Stomach (tissue), 9 donors: ENCODE measurements around the gene HIGD2A. TPM values are rescaled to one million over a fixed set of nuclear protein-coding genes. Genes with fewer than 3 reads are reported as not detected.
A peak's percentile ranks its signal among the peaks of the same experiment; 100 is the strongest.

Experiments used
- DNase-seq, 2 donors: peaks; one replicate each; pipeline versions ENCODE4 v3.0.0 to v3.0.0-alpha.2; 2013 to 2019
- H3K27ac ChIP-seq, 5 donors: fragments of 200-600 bp in 4 of 5; sonication (generic) in 4 of 5; one replicate each; pipeline ENCODE4 v1.5.1; 2013 to 2019; ENCODE audit warnings: mild to moderate bottlenecking in 1 of 5, moderate library complexity in 1 of 5
- H3K27me3 ChIP-seq, 3 donors: fragments of 200-600 bp; sonication (generic); one replicate each; pipeline ENCODE4 v1.5.1; 2017 to 2019; ENCODE audit warnings: mixed run types in 1 of 3
- H3K36me3 ChIP-seq, 4 donors: fragments of 200-600 bp; sonication (generic); 1 replicate in 3 of 4; 2 replicates in 1 of 4; pipeline ENCODE4 v1.5.1; 2016 to 2019
- H3K4me1 ChIP-seq, 4 donors: fragments of 200-600 bp; sonication (generic); one replicate each; pipeline ENCODE4 v1.5.1; 2016 to 2019
- H3K4me3 ChIP-seq, 4 donors: fragments of 200-600 bp; sonication (generic) in 3 of 4; one replicate each; pipeline ENCODE4 v1.5.1; 2016 to 2019; ENCODE audit warnings: mild to moderate bottlenecking in 1 of 4
- H3K9me3 ChIP-seq, 4 donors: fragments of 200-600 bp; sonication (generic); one replicate each; pipeline ENCODE4 v1.5.1; 2016 to 2019
- EP300 ChIP-seq: sonication (generic); formaldehyde crosslinking; IDR thresholded peaks from one replicate; pipeline ENCODE4 v1.6.1; 2017; ENCODE audit warnings: antibody characterized with exemption
- POLR2A ChIP-seq, 4 donors: fragments of 450-650 bp; IDR thresholded peaks; one replicate each; pipeline ENCODE4 v1.6.1; 2016; ENCODE audit warnings: antibody characterized with exemption in 4 of 4, control low read depth in 2 of 4, mild to moderate bottlenecking in 1 of 4, moderate library complexity in 1 of 4
- POLR2AphosphoS5 ChIP-seq, 3 donors: sonication (generic); formaldehyde crosslinking; IDR thresholded peaks; one replicate each; pipeline ENCODE4 v1.6.1; 2016; ENCODE audit warnings: antibody characterized with exemption in 3 of 3
- WGBS, 5 donors: extraction: QIAGEN DNeasy Blood & Tissue Kit in 3 of 5; methylation state at CpG; one replicate each; pipeline versions ENCODE4 v1.1.5 to v1.1.7; 2013 to 2018; 5-methylcytosine and 5-hydroxymethylcytosine counted together
- intact Hi-C: fragments of 100-400 bp; cut with DNase I; formaldehyde crosslinking; loops from one replicate; pipeline ENCODE4 v1.15.1; 2023; ENCODE audit warnings: low total_unique reads
- polyA plus RNA-seq, 3 donors: library from polyadenylated mRNA; stranded (reverse); fragments of 200-250 nt; gene quantifications; one replicate each; pipeline ENCODE4 v1.2.3, GENCODE V29; 2013
- total RNA-seq, 5 donors: library from RNA; depleted of rRNA; stranded (reverse); fragments of >200 nt; gene quantifications; one replicate each; pipeline versions ENCODE4 v1.1.0 to v1.2.3, GENCODE V29; 2014 to 2016
- TF ChIP-seq, protein P1 (sequence below), 7 experiments: fragments of 450-650 bp in 4 of 7; fragments of 200-600 bp in 3 of 7; sonication (generic) in 3 of 7; IDR thresholded peaks; one replicate each; pipeline ENCODE4 v1.5.1; 2016 to 2019; ENCODE audit warnings: antibody characterized with exemption in 7 of 7, control low read depth in 2 of 7, mild to moderate bottlenecking in 1 of 7
- donor health status: healthy with polysubstance abuse.
- donor health status: Bipolar disorder and iron deficiency.
- donor health status: healthy.

HIGD2A gene
- total and polyA plus RNA-seq, 8 donors: 47.2 to 248 (median 216) TPM

DNA sequence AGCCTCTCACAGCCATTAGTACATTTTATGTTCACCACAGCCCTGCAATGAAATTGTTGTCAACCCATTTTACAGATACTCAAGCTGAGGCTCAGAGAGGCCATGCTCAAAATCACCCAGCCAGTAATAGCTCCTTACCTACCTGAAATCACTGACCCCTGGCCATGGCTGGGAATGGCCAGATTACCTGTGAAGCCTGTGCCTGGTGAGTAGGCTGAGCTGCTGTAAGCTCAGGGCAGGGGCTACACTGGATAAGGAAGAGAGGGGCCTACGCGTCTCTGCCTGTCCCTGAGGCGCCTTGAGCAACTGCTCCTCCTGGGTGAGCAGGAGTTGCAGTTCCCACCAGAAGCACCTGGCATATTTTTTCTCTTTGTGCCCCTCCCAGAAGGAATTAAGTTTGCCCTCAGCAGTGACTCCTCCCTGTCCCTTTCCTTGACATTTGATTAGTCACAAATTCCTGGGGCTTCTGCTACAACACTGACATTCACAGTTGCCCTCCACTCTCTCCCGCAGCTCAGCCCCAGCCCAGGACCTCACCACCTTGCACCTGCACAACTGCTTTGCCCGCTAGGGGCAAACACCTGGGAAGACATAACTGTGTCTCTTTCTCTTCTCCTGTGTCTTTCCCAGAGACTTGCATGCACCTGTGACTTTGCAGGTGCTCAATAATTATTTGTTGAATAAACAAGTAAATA is 22.1 kb downstream of the HIGD2A start:
- peak in 1 of 2 donors; percentile 6 for DNase-seq
- intact Hi-C loops: no loop called here

GRCh38 chr5:176412517-176413254 is 24.1 kb downstream of the HIGD2A start:
- intact Hi-C loops: no loop called here
- peaks cover 49 to 76% (median 55%) of the 10 kb centered on the region in 4 donors for H3K4me1 ChIP-seq
- H3K27ac ChIP-seq: peak overlapping the region; percentile 32 to 96 (median 64)
- H3K4me3 ChIP-seq: peak overlapping the region in 1 of 4 donors; percentile 84
- no peak for TF ChIP-seq POLR2A (IDR thresholded peaks at IDR 0.05)
- TF ChIP-seq, protein P1, sequence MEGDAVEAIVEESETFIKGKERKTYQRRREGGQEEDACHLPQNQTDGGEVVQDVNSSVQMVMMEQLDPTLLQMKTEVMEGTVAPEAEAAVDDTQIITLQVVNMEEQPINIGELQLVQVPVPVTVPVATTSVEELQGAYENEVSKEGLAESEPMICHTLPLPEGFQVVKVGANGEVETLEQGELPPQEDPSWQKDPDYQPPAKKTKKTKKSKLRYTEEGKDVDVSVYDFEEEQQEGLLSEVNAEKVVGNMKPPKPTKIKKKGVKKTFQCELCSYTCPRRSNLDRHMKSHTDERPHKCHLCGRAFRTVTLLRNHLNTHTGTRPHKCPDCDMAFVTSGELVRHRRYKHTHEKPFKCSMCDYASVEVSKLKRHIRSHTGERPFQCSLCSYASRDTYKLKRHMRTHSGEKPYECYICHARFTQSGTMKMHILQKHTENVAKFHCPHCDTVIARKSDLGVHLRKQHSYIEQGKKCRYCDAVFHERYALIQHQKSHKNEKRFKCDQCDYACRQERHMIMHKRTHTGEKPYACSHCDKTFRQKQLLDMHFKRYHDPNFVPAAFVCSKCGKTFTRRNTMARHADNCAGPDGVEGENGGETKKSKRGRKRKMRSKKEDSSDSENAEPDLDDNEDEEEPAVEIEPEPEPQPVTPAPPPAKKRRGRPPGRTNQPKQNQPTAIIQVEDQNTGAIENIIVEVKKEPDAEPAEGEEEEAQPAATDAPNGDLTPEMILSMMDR (IDR thresholded peaks at IDR 0.05): no peak
- H3K9me3 ChIP-seq: no peaks in the 10 kb centered on the region
- 74 to 83% (median 79%) methylated on average over 9 to 10 of the region's 10 CpGs for WGBS, 5 donors
- DNase-seq: no peak
- peaks cover 0 to 38% (median 27%) of the 10 kb centered on the region in 4 donors for H3K36me3 ChIP-seq
- H3K27me3 ChIP-seq: no peaks in the 10 kb centered on the region

More for the DNA sequence above, 22.1 kb downstream of the HIGD2A start:
- TF ChIP-seq POLR2AphosphoS5 (IDR thresholded peaks at IDR 0.05) (peak in 1 of 3 donors; percentile 3), EP300 (no peak)
- H3K4me1 ChIP-seq: peaks cover 36 to 79% (median 46%) of the 10 kb centered on the region in 4 donors
- H3K27ac ChIP-seq: peak overlapping the region in 3 of 5 donors; percentile 46 to 94 (median 61)
- no peaks in the 10 kb centered on the region for H3K9me3 ChIP-seq
- H3K36me3 ChIP-seq: peaks cover 11 to 58% (median 48%) of the 10 kb centered on the region in 4 donors
- WGBS, 5 donors: 72 to 90% (median 80%) methylated on average over 3 to 5 of the region's 5 CpGs
- H3K27me3 ChIP-seq: no peaks in the 10 kb centered on the region
- H3K4me3 ChIP-seq: no peak overlapping the region

GRCh38 chr5:176413255-176413565 is 24.7 kb downstream of the HIGD2A start:
- no peaks in the 10 kb centered on the region for H3K27me3 ChIP-seq
- H3K4me1 ChIP-seq: peaks cover 49 to 71% (median 55%) of the 10 kb centered on the region in 4 donors
- no peak for TF ChIP-seq EP300
- no peak for TF ChIP-seq POLR2A (IDR thresholded peaks at IDR 0.05)
- TF ChIP-seq POLR2AphosphoS5 (IDR thresholded peaks at IDR 0.05): no peak
- TF ChIP-seq, protein P1 (IDR thresholded peaks at IDR 0.05): no peak
- DNase-seq: peak in 1 of 2 donors; percentile 8
- intact Hi-C loops: no loop called here
- H3K27ac ChIP-seq: peak overlapping the region; percentile 43 to 96 (median 64)
- peak overlapping the region in 1 of 4 donors; percentile 84 for H3K4me3 ChIP-seq
- no peaks in the 10 kb centered on the region for H3K9me3 ChIP-seq
- peaks cover 0 to 33% (median 22%) of the 10 kb centered on the region in 4 donors for H3K36me3 ChIP-seq
- WGBS, 5 donors: 51 to 92% (median 84%) methylated on average over 2 of the region's 2 CpGs

- intact Hi-C loops: no loop called here
- peak overlapping the region; percentile 43 to 96 (median 64) for H3K27ac ChIP-seq
- no peak for TF ChIP-seq POLR2A (IDR thresholded peaks at IDR 0.05)
- TF ChIP-seq, protein P1 (IDR thresholded peaks at IDR 0.05): no peak
- no peak for TF ChIP-seq EP300
- no peak for TF ChIP-seq POLR2AphosphoS5 (IDR thresholded peaks at IDR 0.05)
- peak in 1 of 2 donors; percentile 4 for DNase-seq
- peaks cover 49 to 65% (median 55%) of the 10 kb centered on the region in 4 donors for H3K4me1 ChIP-seq
- no peaks in the 10 kb centered on the region for H3K27me3 ChIP-seq
- H3K4me3 ChIP-seq: peak overlapping the region in 2 of 4 donors; percentile 29 to 84
- H3K9me3 ChIP-seq: no peaks in the 10 kb centered on the region
- H3K36me3 ChIP-seq: peaks cover 0 to 27% (median 16%) of the 10 kb centered on the region in 4 donors
- 76 to 93% (median 88%) methylated on average over 6 to 7 of the region's 7 CpGs for WGBS, 5 donors
Observed at GRCh38 chr5:176413709-176414191, 25.2 kb downstream of the HIGD2A start.
